Measurements from ENCODE around the gene HIP1. TPM values are rescaled to one million over a fixed set of nuclear protein-coding genes. Genes with fewer than 3 reads are reported as not detected.

The HIP1 gene
- total and polyA plus RNA-seq, 2 of the 13 experiments (the other 11 are each of a cell fraction or from before 2014, with no cell fraction given), result 4.5 to 6.2 TPM

GRCh38 chr7:75723444-75723843, 15.3 kb downstream of the HIP1 start:
- H3K4me1 ChIP-seq (ENCODE audit: insufficient read depth, low read length), result peaks cover 36% of the 10 kb centered on the region
- FAIRE-seq (no peak), ATAC-seq (no peak), DNase-seq (ENCODE audit: low spot score) (no peak)
- no peaks in the 10 kb centered on the region for H3K27me3 ChIP-seq (ENCODE audit: control insufficient read depth in 1 of 2, insufficient read depth in 2 of 2, low read length in 2 of 2)
- H3K36me3 ChIP-seq (replicated peaks in 1 of 2; ENCODE audit: control insufficient read depth in 1 of 2, insufficient read depth in 2 of 2, low read length in 2 of 2), result no peaks in the 10 kb centered on the region
- in situ Hi-C loops (cut with HindIII; ENCODE audit: extremely low pct_ligation_motif_present, low pct_unique_long_range_greater_than_20kb) (no loop called here), intact Hi-C loops (cut with micrococcal nuclease; ENCODE audit: unreplicated experiment) (no loop called here)
- ChIA-PET POLR2A (no interaction called here), CTCF (ENCODE audit: low intra/inter-chr PET ratio, low total read pairs) (no interaction called here)
- H3K4me3 ChIP-seq (replicated peaks in 1 of 3; ENCODE audit: insufficient read depth in 1 of 3, low read depth in 2 of 3, low read length in 3 of 3), result no peak overlapping the region
- H3K79me2 ChIP-seq (ENCODE audit: insufficient read depth, low read length), result no peaks in the 10 kb centered on the region
- H3K9me3 ChIP-seq (ENCODE audit: low read length), result no peaks in the 10 kb centered on the region
- WGBS (ENCODE audit: low lambda C conversion rate), result no CpG with 5 or more reads among the region's 3 CpGs
- no peak overlapping the region for H3K4me2 ChIP-seq (ENCODE audit: low read depth, low read length)
- H3K27ac ChIP-seq (ENCODE audit: extremely low read length, insufficient read depth, low read length), result no peak overlapping the region
- TF ChIP-seq THAP7 (CRISPR knock-in tag; IDR thresholded peaks at IDR 0.05) (no peak), TRAFD1 (CRISPR knock-in tag; IDR thresholded peaks at IDR 0.05; ENCODE audit: borderline replicate concordance) (no peak), NCOA2 (CRISPR knock-in tag; IDR thresholded peaks at IDR 0.05) (no peak), ZNF839 (CRISPR knock-in tag; IDR thresholded peaks at IDR 0.05; ENCODE audit: borderline replicate concordance) (no peak), TEF (CRISPR knock-in tag; IDR thresholded peaks at IDR 0.05) (no peak), ZNF431 (CRISPR knock-in tag; IDR thresholded peaks at IDR 0.05; ENCODE audit: borderline replicate concordance, low read depth) (no peak), ZNF710 (CRISPR knock-in tag; IDR thresholded peaks at IDR 0.05; ENCODE audit: borderline replicate concordance) (no peak), IRF2 (CRISPR knock-in tag; IDR thresholded peaks at IDR 0.05) (no peak), GTF2F1 (IDR thresholded peaks at IDR 0.05; ENCODE audit: low read length) (no peak), ZFP82 (CRISPR knock-in tag; IDR thresholded peaks at IDR 0.05; ENCODE audit: borderline replicate concordance) (no peak), PITX1 (CRISPR knock-in tag; IDR thresholded peaks at IDR 0.05) (no peak), RBM39 (IDR thresholded peaks at IDR 0.05; ENCODE audit: low read depth, low read length, poor library complexity, severe bottlenecking) (no peak), ZNF512 (CRISPR knock-in tag; IDR thresholded peaks at IDR 0.05) (no peak), RORA (CRISPR knock-in tag; IDR thresholded peaks at IDR 0.05) (no peak), ZNF597 (CRISPR knock-in tag; IDR thresholded peaks at IDR 0.05) (no peak)
- no peak overlapping the region for H3K9ac ChIP-seq (ENCODE audit: insufficient read depth, low read depth, low read length)
- no TSS peak for BruUV-seq (replicated peaks)
- H2AFZ ChIP-seq (ENCODE audit: low read length), result no peak overlapping the region
- H4K20me1 ChIP-seq (ENCODE audit: insufficient read depth, low read length), result no peaks in the 10 kb centered on the region

Data from HepG2 (cell line).